GM12873 (cell line): ENCODE data around the gene TSPAN4.

Source experiments
- CTCF ChIP-seq: IDR thresholded peaks from 2 replicates; pipeline ENCODE4 v1.5.1; 2012; ENCODE audit warnings: low read depth, mild to moderate bottlenecking, moderate library complexity, low read length, control low read depth; ENCODE audit not compliant: insufficient read depth; ENCODE audit errors: missing control alignments

The TSPAN4 gene

GRCh38 chr11:802018-802617 is 40.5 kb upstream of the TSPAN4 start:
- TF ChIP-seq CTCF: no peak

- no peak for TF ChIP-seq CTCF
Measured at GRCh38 chr11:802693-803466, 39.8 kb upstream of the TSPAN4 start.

GRCh38 chr11:803467-803742 is 39.2 kb upstream of the TSPAN4 start:
- TF ChIP-seq CTCF: no peak

GRCh38 chr11:803770-804598 is 38.7 kb upstream of the TSPAN4 start:
- no peak for TF ChIP-seq CTCF

GRCh38 chr11:804599-804964 is 38.1 kb upstream of the TSPAN4 start:
- no peak for TF ChIP-seq CTCF

GRCh38 chr11:808427-809286 is 34.0 kb upstream of the TSPAN4 start:
- peak; percentile 37 for TF ChIP-seq CTCF
